Panc1 (cell line): ENCODE results near the gene QSOX1. TPM values are rescaled to one million over a fixed set of nuclear protein-coding genes. Genes with fewer than 3 reads are reported as not detected.

Experiments used
- ATAC-seq: fragments of 200-7000 bp; cut with Tn5 transposase; 2 replicates; pipeline ENCODE4 v1.9.1; 2020; ENCODE audit warnings: mild to moderate bottlenecking, moderate library complexity
- BruUV-seq: library from RNA; stranded (reverse); fragments of 400-500 nt; replicated peaks from 2 replicates; lab custom pipeline; 2021; lab: Mats Ljungman, UMichigan
- CTCF ChIA-PET: fragments of 300-600 bp; sonication (Branson Sonifier 250); formaldehyde crosslinking; loops from one replicate; lab custom pipeline; 2022; ENCODE audit warnings: antibody characterized with exemption; lab: Charles Lee
- POLR2A ChIA-PET: fragments of 300-600 bp; sonication (Branson Sonifier 250); formaldehyde crosslinking; loops from one replicate; lab custom pipeline; 2022; ENCODE audit warnings: antibody characterized with exemption; lab: Charles Lee
- DNase-seq: peaks from one replicate; pipeline ENCODE4 v3.0.0-alpha.2; 2010; ENCODE audit warnings: low read depth, low spot score
- H3K27ac ChIP-seq: 2 replicates; pipeline ENCODE4 v1.5.1; 2011; ENCODE audit warnings: mild to moderate bottlenecking, low read length, inconsistent platforms
- H3K27me3 ChIP-seq: fragments of 200-500 bp; sonication (Bioruptor generic); 2 replicates; pipeline ENCODE4 v1.6.0; 2014; ENCODE audit warnings: low read length, inconsistent platforms; ENCODE audit not compliant: control insufficient read depth, insufficient read depth
- H3K36me3 ChIP-seq: fragments of 200-500 bp; sonication (Bioruptor generic); 2 replicates; pipeline ENCODE4 v1.5.1; 2014; ENCODE audit warnings: inconsistent platforms, mild to moderate bottlenecking, low read length, moderate library complexity; ENCODE audit not compliant: control insufficient read depth, insufficient read depth
- H3K4me1 ChIP-seq: 2 replicates; pipeline ENCODE4 v1.5.1; 2011; ENCODE audit warnings: inconsistent platforms, mild to moderate bottlenecking, low read length, moderate library complexity; ENCODE audit not compliant: control insufficient read depth, insufficient read depth
- H3K4me3 ChIP-seq, 2 experiments: 2 replicates each; pipeline ENCODE4 v1.5.1; 2011 to 2012; ENCODE audit warnings: low read depth in 2 of 2, low read length in 2 of 2, mild to moderate bottlenecking in 2 of 2, inconsistent platforms in 1 of 2, moderate library complexity in 1 of 2
- H3K9me3 ChIP-seq: fragments of 200-500 bp; sonication (Bioruptor generic); 2 replicates; pipeline ENCODE4 v1.5.1; 2014; ENCODE audit warnings: low read depth, mild to moderate bottlenecking, inconsistent platforms, low read length, moderate library complexity; ENCODE audit not compliant: control insufficient read depth, insufficient read depth
- CTCF ChIP-seq: fragments of 450-650 bp; IDR thresholded peaks from 2 replicates; pipeline ENCODE4 v1.5.1; 2017; ENCODE audit warnings: mild to moderate bottlenecking
- POLR2AphosphoS5 ChIP-seq: IDR thresholded peaks from 2 replicates; pipeline ENCODE4 v1.6.1; 2012; ENCODE audit warnings: mild to moderate bottlenecking, low read depth, low read length, moderate library complexity
- SIN3A ChIP-seq: IDR thresholded peaks from 2 replicates; pipeline ENCODE4 v1.6.1; 2012; ENCODE audit warnings: low read depth, mild to moderate bottlenecking, low read length, moderate library complexity, borderline replicate concordance; ENCODE audit not compliant: insufficient read depth
- TCF7L2 ChIP-seq: IDR thresholded peaks from 2 replicates; pipeline ENCODE4 v1.6.1; 2011; ENCODE audit warnings: mild to moderate bottlenecking, low read depth, low read length, inconsistent platforms
- in situ Hi-C: cut with HindIII; loops from 2 replicates; pipeline ENCODE4 v1.10.0; 2016; ENCODE audit warnings: low sequenced_read_pairs, low pct_unique_long_range_greater_than_20kb
- intact Hi-C: fragments of 100-400 bp; cut with micrococcal nuclease; formaldehyde crosslinking; loops from one replicate; pipeline ENCODE4 v1.10.0; 2022; ENCODE audit not compliant: unreplicated experiment
- total RNA-seq: library from RNA; stranded (reverse); gene quantifications from one replicate; pipeline ENCODE4 v1.2.1, GENCODE V29; 2021; ENCODE audit not compliant: unreplicated experiment
- TF ChIP-seq, protein P1 (sequence below), 2 experiments: IDR thresholded peaks; 2 replicates each; pipeline ENCODE4 v1.6.1; 2011 to 2012; ENCODE audit warnings: low read depth in 2 of 2, control low read depth in 1 of 2, low read length in 1 of 2, mild to moderate bottlenecking in 1 of 2, moderate library complexity in 1 of 2; ENCODE audit not compliant: insufficient read depth in 1 of 2

Gene QSOX1
- total RNA-seq, 1 experiment from 2014 or later = 152 TPM

DNA sequence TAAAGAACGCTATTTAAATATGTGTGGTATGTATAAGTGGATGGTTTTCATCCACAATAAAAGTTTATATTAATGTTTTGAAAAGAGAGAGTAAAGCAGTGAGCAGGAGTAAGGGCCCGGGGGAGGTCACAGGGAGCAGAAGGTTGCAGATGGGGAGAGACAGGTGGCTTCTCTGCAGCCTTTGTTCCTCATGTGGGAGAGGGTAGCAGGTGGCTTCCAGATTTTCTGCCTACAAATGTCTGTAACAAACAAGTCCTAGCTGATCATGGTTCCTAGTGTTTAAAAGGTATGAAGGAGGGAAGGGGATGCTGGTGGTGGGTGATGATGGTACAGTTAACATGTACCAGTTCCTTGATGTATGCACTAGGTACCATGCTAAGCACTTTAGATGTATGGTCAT is 18.8 kb downstream of the QSOX1 start:
- ChIA-PET CTCF (no interaction called here), POLR2A (no interaction called here)
- intact Hi-C loops = no loop called here
- H3K9me3 ChIP-seq = no peaks in the 10 kb centered on the region
- H3K36me3 ChIP-seq = no peaks in the 10 kb centered on the region
- BruUV-seq = no TSS peak
- H3K27me3 ChIP-seq = no peaks in the 10 kb centered on the region
- no peaks in the 10 kb centered on the region for H3K4me1 ChIP-seq
- in situ Hi-C loops = no loop called here
- DNase-seq = no peak
- H3K27ac ChIP-seq = no peak overlapping the region
- no peak for TF ChIP-seq TCF7L2
- no peak for TF ChIP-seq POLR2AphosphoS5
- no peak for TF ChIP-seq SIN3A
- no peak for TF ChIP-seq CTCF
- TF ChIP-seq, protein P1, sequence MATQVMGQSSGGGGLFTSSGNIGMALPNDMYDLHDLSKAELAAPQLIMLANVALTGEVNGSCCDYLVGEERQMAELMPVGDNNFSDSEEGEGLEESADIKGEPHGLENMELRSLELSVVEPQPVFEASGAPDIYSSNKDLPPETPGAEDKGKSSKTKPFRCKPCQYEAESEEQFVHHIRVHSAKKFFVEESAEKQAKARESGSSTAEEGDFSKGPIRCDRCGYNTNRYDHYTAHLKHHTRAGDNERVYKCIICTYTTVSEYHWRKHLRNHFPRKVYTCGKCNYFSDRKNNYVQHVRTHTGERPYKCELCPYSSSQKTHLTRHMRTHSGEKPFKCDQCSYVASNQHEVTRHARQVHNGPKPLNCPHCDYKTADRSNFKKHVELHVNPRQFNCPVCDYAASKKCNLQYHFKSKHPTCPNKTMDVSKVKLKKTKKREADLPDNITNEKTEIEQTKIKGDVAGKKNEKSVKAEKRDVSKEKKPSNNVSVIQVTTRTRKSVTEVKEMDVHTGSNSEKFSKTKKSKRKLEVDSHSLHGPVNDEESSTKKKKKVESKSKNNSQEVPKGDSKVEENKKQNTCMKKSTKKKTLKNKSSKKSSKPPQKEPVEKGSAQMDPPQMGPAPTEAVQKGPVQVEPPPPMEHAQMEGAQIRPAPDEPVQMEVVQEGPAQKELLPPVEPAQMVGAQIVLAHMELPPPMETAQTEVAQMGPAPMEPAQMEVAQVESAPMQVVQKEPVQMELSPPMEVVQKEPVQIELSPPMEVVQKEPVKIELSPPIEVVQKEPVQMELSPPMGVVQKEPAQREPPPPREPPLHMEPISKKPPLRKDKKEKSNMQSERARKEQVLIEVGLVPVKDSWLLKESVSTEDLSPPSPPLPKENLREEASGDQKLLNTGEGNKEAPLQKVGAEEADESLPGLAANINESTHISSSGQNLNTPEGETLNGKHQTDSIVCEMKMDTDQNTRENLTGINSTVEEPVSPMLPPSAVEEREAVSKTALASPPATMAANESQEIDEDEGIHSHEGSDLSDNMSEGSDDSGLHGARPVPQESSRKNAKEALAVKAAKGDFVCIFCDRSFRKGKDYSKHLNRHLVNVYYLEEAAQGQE (IDR thresholded peaks at IDR 0.05; ENCODE audit: insufficient read depth in 1 of 2, low read depth in 2 of 2, low read length in 1 of 2) = no peak
- no peak overlapping the region for H3K4me3 ChIP-seq
- ATAC-seq = no peak

GRCh38 chr1:180173952-180174351 is 19.3 kb downstream of the QSOX1 start:
- Histone ChIP-seq H3K4me1 (no peaks in the 10 kb centered on the region), H3K27me3 (no peaks in the 10 kb centered on the region), H3K27ac (no peak overlapping the region), H3K9me3 (no peaks in the 10 kb centered on the region), H3K36me3 (no peaks in the 10 kb centered on the region), H3K4me3 (no peak overlapping the region)
- ChIA-PET CTCF (no interaction called here), POLR2A (no interaction called here)
- intact Hi-C loops = no loop called here
- ATAC-seq = no peak
- no peak for DNase-seq
- BruUV-seq = no TSS peak
- in situ Hi-C loops = no loop called here
- no peak for TF ChIP-seq SIN3A
- TF ChIP-seq, protein P1 (IDR thresholded peaks at IDR 0.05; ENCODE audit: insufficient read depth in 1 of 2, low read depth in 2 of 2, low read length in 1 of 2) = no peak
